Effector CD8-positive, alpha-beta T cell (primary cell): ENCODE results near the gene LRRC37B.
"Not testable (repeated sequence)": the region's sequence is repeated elsewhere in the genome, so short reads cannot be mapped to it uniquely, and the experiment has no call there.

Source experiments
- DNase-seq: peaks from one replicate; lab custom pipeline; 2025; lab: John Stamatoyannopoulos, UW

LRRC37B gene

DNA sequence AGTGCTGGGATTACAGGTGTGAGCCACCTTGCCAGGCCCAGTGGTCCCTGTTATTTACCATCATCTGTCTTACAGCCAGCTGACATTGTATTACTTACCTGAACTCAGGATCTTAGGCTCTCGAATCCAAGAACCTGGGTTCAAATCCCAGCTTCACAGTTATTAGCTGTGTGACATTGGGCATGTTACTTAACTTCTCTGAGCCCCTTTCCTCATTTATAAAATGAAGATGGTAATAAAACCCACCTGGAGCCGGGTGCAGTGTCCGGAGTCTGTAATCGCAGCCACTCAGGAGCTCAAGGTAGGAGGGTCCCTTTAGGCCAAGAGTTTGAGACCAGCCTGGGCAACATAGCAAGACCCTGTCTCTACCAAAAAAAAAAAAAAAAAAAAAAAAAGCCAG is 79.7 kb downstream of the LRRC37B start:
- DNase-seq = not testable (repeated sequence)

DNA sequence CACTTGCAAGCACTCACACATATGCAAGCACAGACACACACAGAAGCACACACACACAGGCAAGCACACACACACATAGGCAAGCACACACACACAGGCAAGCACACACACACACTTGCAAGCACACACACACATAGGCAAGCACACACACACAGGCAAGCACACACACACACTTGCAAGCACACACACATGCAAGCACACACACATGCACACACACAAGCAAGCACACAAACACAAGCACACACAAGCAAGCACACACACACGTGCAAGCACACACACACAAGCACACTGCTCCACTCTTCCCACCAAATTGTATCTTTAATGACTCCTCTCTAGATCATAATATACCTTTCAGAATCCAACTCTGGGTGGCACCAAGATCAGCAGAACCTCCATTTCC is 84.9 kb downstream of the LRRC37B start:
- not testable (repeated sequence) for DNase-seq

DNA sequence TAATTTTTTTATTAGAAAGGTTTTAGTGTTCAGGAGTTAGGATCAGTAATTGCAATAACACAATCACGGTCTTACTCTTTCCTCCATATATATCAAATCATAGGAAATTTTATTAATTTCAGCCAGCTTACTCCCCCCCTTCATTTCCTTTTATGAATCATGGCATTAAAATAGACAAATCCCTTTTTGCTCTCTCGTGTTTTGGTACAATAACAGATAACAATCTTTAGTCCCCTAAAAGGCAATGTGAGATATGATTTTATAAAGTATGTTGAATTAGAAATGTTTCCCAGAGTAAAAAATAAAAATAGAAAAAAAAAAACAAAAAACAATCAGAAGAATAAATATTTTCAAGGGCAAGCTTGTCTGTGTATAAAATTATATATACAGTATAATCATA is 92.5 kb downstream of the LRRC37B start:
- DNase-seq = no peak

DNA sequence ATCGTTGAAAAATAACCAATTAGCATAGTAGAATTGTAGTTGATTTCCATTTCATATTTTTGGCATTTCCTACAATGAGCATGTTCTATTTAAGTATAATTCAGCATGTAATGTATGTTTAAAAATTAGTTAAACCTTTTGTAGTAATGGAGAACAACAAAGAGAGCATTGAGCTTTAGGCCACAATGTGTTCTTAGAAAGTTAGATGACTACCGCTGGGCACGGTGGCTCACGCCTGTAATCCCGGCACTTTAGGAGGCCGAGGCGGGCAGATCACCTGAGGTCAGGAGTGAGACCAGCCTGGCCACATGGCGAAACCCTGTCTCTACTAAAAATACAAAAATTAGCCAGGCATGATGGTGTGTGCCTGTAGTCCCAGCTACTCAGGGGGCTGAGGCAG is 93.1 kb downstream of the LRRC37B start:
- not testable (repeated sequence) for DNase-seq

DNA sequence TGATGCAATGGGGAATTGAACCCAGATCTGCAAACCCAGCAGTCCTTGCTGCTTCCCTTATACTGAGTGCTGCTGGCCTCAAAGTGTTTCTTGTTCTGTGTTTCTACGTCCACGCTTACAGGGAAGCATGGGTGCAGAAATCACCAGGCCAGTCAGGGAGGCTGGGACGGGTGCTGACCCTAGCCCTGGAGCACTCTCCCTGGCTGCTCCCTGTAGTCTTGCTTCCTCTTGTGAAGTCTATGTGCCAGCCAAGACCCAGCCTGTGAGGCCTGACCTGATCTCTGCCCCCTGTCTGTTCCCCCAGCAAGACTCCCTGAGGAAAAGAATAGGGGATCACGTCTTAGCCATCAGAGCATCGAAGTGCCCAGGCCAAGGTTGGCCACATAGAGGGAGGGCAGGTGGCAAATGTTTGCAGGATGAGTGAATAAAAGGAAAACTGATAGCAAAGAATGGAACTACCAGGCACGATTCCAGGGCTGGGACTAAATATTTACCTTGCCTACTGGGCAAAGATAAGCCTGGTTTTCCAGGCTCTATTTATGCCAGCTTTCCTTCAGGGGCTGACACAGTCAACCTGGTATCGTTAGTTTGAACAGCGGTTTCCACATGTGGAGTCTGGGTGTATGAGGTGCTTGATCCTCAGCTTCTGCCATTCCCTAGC is 93.9 kb downstream of the LRRC37B start:
- DNase-seq = no peak

DNA sequence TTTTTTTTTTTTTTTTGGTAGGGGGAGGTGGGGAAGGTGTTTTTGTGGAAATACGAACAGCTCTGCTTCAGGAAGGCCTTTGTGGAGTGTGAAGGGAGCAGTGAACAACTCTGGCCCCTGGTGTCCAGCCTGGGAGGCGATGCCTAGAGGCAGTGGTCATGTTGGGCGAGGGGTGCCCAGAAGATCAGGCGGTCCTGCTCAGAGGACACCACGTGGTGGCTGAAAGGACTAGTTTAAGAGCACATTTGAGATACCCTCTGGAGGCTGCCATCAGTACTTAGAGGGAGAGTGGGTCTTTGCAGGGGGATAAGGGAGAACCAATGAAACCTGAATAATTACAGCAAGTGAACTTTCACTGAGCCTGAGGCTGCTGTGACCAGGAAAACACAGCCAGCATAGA is 95.0 kb downstream of the LRRC37B start:
- no peak for DNase-seq

DNA sequence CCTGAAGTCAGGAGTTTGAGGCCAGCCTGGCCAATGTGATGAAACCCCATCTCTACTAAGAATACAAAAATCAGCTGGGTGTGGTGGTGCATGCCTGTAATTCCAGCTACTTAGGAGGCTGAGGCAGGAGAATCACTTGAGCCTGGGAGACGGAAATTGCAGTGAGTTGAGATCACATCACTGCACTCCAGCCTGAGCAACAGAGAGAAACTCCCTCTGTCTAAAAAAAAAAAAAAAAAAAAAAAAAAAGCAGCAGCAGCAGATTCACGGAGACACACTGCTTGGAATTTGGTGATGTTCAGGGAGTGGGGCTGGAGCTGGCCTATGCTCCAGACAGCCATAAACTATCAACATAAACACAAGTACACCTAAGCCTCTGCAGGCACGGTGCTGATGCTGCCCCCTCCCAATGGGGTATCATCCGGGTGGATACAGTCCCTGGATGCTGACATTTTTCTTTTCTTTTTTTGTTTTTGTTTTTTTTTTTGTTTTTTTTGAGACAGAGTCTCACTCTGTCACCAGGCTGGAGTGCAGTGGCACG is 95.5 kb downstream of the LRRC37B start:
- no peak for DNase-seq
